ENCODE data around the gene PLA2G15. TPM values are rescaled to one million over a fixed set of nuclear protein-coding genes. Genes with fewer than 3 reads are reported as not detected.
A peak's percentile ranks its signal among the peaks of the same experiment; 100 is the strongest.

Gene PLA2G15
- total and polyA plus RNA-seq, 2 of the 13 experiments (the other 11 are each of a cell fraction or from before 2014, with no cell fraction given): 14.4 to 23.7 TPM

DNA sequence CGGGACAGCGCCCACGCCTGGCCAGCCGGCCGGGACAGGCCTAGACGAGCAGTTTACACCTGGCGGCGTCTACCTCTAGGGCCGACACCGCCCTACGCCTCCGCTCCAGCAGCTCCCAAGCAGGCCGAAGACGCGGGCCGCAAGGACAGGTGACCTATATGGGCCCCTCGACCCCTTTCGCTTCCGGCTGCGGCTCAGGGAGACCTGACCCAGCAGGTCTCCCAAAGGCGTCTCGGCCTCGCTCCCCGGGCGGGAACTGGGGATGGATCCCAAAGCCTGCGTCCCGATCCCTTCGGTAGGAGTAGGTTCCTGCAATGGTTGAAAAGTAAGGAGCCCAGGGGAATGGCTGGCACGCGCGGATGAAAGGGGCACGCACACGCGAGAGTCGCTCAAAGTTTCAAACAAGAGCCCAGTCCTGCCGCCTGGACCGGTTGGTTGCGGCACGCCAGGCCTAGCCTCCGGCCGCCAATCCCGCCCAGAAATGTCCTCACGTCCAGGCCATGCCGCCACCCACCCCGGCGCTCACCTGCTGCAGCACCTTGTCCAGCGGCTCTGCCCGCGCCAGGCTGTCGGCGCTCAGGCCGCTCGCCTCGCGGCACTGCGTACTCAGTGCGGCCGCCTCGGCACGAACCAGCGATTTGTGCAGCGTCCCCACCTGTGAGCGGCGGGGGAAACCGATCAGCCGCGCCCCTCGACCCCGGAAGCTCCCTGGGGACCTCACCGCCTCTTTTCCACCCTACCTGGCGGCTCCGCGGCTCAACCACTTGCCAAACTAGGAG, 9.9 kb upstream of the PLA2G15 start (continued):
- TF ChIP-seq, protein P1, sequence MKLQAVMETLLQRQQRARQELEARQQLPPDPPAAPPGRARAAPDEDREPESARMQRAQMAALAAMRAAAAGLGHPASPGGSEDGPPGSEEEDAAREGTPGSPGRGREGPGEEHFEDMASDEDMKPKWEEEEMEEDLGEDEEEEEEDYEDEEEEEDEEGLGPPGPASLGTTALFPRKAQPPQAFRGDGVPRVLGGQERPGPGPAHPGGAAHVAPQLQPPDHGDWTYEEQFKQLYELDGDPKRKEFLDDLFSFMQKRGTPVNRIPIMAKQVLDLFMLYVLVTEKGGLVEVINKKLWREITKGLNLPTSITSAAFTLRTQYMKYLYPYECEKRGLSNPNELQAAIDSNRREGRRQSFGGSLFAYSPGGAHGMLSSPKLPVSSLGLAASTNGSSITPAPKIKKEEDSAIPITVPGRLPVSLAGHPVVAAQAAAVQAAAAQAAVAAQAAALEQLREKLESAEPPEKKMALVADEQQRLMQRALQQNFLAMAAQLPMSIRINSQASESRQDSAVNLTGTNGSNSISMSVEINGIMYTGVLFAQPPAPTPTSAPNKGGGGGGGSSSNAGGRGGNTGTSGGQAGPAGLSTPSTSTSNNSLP (IDR thresholded peaks at IDR 0.05; ENCODE audit: low read depth, low read length): no peak
- TF ChIP-seq ZNF773 (CRISPR knock-in tag; IDR thresholded peaks at IDR 0.05; ENCODE audit: borderline replicate concordance): peak; percentile 72; the same call in 1 of the 2 replicates
- TF ChIP-seq, protein P2, sequence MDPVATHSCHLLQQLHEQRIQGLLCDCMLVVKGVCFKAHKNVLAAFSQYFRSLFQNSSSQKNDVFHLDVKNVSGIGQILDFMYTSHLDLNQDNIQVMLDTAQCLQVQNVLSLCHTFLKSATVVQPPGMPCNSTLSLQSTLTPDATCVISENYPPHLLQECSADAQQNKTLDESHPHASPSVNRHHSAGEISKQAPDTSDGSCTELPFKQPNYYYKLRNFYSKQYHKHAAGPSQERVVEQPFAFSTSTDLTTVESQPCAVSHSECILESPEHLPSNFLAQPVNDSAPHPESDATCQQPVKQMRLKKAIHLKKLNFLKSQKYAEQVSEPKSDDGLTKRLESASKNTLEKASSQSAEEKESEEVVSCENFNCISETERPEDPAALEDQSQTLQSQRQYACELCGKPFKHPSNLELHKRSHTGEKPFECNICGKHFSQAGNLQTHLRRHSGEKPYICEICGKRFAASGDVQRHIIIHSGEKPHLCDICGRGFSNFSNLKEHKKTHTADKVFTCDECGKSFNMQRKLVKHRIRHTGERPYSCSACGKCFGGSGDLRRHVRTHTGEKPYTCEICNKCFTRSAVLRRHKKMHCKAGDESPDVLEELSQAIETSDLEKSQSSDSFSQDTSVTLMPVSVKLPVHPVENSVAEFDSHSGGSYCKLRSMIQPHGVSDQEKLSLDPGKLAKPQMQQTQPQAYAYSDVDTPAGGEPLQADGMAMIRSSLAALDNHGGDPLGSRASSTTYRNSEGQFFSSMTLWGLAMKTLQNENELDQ (CRISPR knock-in tag; IDR thresholded peaks at IDR 0.05; ENCODE audit: borderline replicate concordance): no peak
- TF ChIP-seq BORCS8-MEF2B (CRISPR knock-in tag; IDR thresholded peaks at IDR 0.05): peak; percentile 30; the same call in 1 of the 2 replicates
- TF ChIP-seq, protein P3, sequence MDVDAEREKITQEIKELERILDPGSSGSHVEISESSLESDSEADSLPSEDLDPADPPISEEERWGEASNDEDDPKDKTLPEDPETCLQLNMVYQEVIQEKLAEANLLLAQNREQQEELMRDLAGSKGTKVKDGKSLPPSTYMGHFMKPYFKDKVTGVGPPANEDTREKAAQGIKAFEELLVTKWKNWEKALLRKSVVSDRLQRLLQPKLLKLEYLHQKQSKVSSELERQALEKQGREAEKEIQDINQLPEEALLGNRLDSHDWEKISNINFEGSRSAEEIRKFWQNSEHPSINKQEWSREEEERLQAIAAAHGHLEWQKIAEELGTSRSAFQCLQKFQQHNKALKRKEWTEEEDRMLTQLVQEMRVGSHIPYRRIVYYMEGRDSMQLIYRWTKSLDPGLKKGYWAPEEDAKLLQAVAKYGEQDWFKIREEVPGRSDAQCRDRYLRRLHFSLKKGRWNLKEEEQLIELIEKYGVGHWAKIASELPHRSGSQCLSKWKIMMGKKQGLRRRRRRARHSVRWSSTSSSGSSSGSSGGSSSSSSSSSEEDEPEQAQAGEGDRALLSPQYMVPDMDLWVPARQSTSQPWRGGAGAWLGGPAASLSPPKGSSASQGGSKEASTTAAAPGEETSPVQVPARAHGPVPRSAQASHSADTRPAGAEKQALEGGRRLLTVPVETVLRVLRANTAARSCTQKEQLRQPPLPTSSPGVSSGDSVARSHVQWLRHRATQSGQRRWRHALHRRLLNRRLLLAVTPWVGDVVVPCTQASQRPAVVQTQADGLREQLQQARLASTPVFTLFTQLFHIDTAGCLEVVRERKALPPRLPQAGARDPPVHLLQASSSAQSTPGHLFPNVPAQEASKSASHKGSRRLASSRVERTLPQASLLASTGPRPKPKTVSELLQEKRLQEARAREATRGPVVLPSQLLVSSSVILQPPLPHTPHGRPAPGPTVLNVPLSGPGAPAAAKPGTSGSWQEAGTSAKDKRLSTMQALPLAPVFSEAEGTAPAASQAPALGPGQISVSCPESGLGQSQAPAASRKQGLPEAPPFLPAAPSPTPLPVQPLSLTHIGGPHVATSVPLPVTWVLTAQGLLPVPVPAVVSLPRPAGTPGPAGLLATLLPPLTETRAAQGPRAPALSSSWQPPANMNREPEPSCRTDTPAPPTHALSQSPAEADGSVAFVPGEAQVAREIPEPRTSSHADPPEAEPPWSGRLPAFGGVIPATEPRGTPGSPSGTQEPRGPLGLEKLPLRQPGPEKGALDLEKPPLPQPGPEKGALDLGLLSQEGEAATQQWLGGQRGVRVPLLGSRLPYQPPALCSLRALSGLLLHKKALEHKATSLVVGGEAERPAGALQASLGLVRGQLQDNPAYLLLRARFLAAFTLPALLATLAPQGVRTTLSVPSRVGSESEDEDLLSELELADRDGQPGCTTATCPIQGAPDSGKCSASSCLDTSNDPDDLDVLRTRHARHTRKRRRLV (CRISPR knock-in tag; IDR thresholded peaks at IDR 0.05): peak; percentile 69; the same call in 1 of the 2 replicates
- TF ChIP-seq, protein P4, sequence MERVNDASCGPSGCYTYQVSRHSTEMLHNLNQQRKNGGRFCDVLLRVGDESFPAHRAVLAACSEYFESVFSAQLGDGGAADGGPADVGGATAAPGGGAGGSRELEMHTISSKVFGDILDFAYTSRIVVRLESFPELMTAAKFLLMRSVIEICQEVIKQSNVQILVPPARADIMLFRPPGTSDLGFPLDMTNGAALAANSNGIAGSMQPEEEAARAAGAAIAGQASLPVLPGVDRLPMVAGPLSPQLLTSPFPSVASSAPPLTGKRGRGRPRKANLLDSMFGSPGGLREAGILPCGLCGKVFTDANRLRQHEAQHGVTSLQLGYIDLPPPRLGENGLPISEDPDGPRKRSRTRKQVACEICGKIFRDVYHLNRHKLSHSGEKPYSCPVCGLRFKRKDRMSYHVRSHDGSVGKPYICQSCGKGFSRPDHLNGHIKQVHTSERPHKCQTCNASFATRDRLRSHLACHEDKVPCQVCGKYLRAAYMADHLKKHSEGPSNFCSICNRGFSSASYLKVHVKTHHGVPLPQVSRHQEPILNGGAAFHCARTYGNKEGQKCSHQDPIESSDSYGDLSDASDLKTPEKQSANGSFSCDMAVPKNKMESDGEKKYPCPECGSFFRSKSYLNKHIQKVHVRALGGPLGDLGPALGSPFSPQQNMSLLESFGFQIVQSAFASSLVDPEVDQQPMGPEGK (CRISPR knock-in tag; IDR thresholded peaks at IDR 0.05): no peak
- TF ChIP-seq, protein P5, sequence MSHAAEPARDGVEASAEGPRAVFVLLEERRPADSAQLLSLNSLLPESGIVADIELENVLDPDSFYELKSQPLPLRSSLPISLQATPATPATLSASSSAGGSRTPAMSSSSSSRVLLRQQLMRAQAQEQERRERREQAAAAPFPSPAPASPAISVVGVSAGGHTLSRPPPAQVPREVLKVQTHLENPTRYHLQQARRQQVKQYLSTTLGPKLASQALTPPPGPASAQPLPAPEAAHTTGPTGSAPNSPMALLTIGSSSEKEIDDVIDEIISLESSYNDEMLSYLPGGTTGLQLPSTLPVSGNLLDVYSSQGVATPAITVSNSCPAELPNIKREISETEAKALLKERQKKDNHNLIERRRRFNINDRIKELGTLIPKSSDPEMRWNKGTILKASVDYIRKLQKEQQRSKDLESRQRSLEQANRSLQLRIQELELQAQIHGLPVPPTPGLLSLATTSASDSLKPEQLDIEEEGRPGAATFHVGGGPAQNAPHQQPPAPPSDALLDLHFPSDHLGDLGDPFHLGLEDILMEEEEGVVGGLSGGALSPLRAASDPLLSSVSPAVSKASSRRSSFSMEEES (CRISPR knock-in tag; IDR thresholded peaks at IDR 0.05): 0 out of 2 replicates have a peak, but pooled peaks have one; percentile 7
- peak; percentile 57 for TF ChIP-seq AKAP8 (CRISPR knock-in tag; IDR thresholded peaks at IDR 0.05)
- TF ChIP-seq ZNF234 (CRISPR knock-in tag; conservative IDR thresholded peaks at IDR 0.05): 0 out of 2 replicates have a peak, but pooled peaks have one; percentile 74
- TF ChIP-seq BRCA1 (CRISPR knock-in tag; IDR thresholded peaks at IDR 0.05): peak; percentile 94
- TF ChIP-seq SP5 (CRISPR knock-in tag; IDR thresholded peaks at IDR 0.05; ENCODE audit: borderline replicate concordance, low read depth): peak; percentile 40; the same call in 1 of the 2 replicates

Data from HepG2 (cell line).